ENCODE results near the gene PTX4.

The PTX4 gene

GRCh38 chr16:1460602-1461138 lies 28.1 kb downstream of the PTX4 start:
- no peak for TF ChIP-seq CTCF (IDR thresholded peaks at IDR 0.05; ENCODE audit: borderline replicate concordance, control extremely low read depth, extremely low read depth, insufficient read depth, missing control alignments)
- in situ Hi-C loops (cut with MboI; ENCODE audit: low sequenced_read_pairs, unreplicated experiment), result no loop called here
- DNase-seq (ENCODE audit: low spot score), result no peak

- in situ Hi-C loops (cut with MboI; ENCODE audit: low sequenced_read_pairs, unreplicated experiment), result no loop called here
- DNase-seq (ENCODE audit: low spot score), result no peak
- no peak for TF ChIP-seq CTCF (IDR thresholded peaks at IDR 0.05; ENCODE audit: borderline replicate concordance, control extremely low read depth, extremely low read depth, insufficient read depth, missing control alignments)
Observed at GRCh38 chr16:1459967-1460366, 28.8 kb downstream of the PTX4 start.

- in situ Hi-C loops (cut with MboI; ENCODE audit: low sequenced_read_pairs, unreplicated experiment), result no loop called here
- TF ChIP-seq CTCF (IDR thresholded peaks at IDR 0.05; ENCODE audit: borderline replicate concordance, control extremely low read depth, extremely low read depth, insufficient read depth, missing control alignments), result no peak
- peak; percentile 80 for DNase-seq (ENCODE audit: low spot score)
Observed at GRCh38 chr16:1458977-1459341, 29.8 kb downstream of the PTX4 start.

- no peak for TF ChIP-seq CTCF (IDR thresholded peaks at IDR 0.05; ENCODE audit: borderline replicate concordance, control extremely low read depth, extremely low read depth, insufficient read depth, missing control alignments)
- in situ Hi-C loops (cut with MboI; ENCODE audit: low sequenced_read_pairs, unreplicated experiment), result no loop called here
- peak; percentile 67 for DNase-seq (ENCODE audit: low spot score)
Observed at GRCh38 chr16:1458336-1458976, 30.3 kb downstream of the PTX4 start.

- in situ Hi-C loops (cut with MboI; ENCODE audit: low sequenced_read_pairs, unreplicated experiment), result no loop called here
- no peak for TF ChIP-seq CTCF (IDR thresholded peaks at IDR 0.05; ENCODE audit: borderline replicate concordance, control extremely low read depth, extremely low read depth, insufficient read depth, missing control alignments)
- DNase-seq (ENCODE audit: low spot score), result no peak
Observed at GRCh38 chr16:1457489-1458245, 31.1 kb downstream of the PTX4 start.

- no peak for TF ChIP-seq CTCF (IDR thresholded peaks at IDR 0.05; ENCODE audit: borderline replicate concordance, control extremely low read depth, extremely low read depth, insufficient read depth, missing control alignments)
- DNase-seq (ENCODE audit: low spot score), result no peak
- in situ Hi-C loops (cut with MboI; ENCODE audit: low sequenced_read_pairs, unreplicated experiment), result no loop called here
Observed at GRCh38 chr16:1456951-1457350, 31.8 kb downstream of the PTX4 start.
